ENCODE measurements around the gene MMP21. TPM values are rescaled to one million over a fixed set of nuclear protein-coding genes. Genes with fewer than 3 reads are reported as not detected.

MMP21 gene
- total and polyA plus RNA-seq, 2 of the 13 experiments (the other 11 are each of a cell fraction or from before 2014, with no cell fraction given): not detected

GRCh38 chr10:125719173-125720001 lies 56.2 kb downstream of the MMP21 start, which contains the start of gene EDRF1 (continued):
- TF ChIP-seq ZNF296 (CRISPR knock-in tag; conservative IDR thresholded peaks at IDR 0.05) (no peak), ZSCAN25 (CRISPR knock-in tag; IDR thresholded peaks at IDR 0.05) (peak; percentile 41), NFYC (CRISPR knock-in tag; IDR thresholded peaks at IDR 0.05) (no peak), TAF15 (IDR thresholded peaks at IDR 0.05; ENCODE audit: low read depth, low read length, poor library complexity, severe bottlenecking) (peak; percentile 15), SMC3 (IDR thresholded peaks at IDR 0.05; ENCODE audit: low read length) (no peak), ZMYM3 (CRISPR knock-in tag; IDR thresholded peaks at IDR 0.05) (no peak), U2AF1 (optimal IDR thresholded peaks at IDR 0.05; ENCODE audit: low read depth, low read length) (no peak), HCFC1 (IDR thresholded peaks at IDR 0.05; ENCODE audit: low read depth, low read length) (peak; percentile 40; the same call in 1 of the 2 replicates), ZNF510 (CRISPR knock-in tag; IDR thresholded peaks at IDR 0.05; ENCODE audit: low read depth) (no peak), MXD4 (CRISPR knock-in tag; IDR thresholded peaks at IDR 0.05) (no peak), CAMTA2 (CRISPR knock-in tag; IDR thresholded peaks at IDR 0.05; ENCODE audit: borderline replicate concordance) (peak; percentile 77), ZNF713 (CRISPR knock-in tag; IDR thresholded peaks at IDR 0.05) (no peak), ZNF781 (CRISPR knock-in tag; IDR thresholded peaks at IDR 0.05; ENCODE audit: borderline replicate concordance, not compliant biosample characterization) (peak; percentile 16), PHB2 (IDR thresholded peaks at IDR 0.05; ENCODE audit: partially characterized antibody) (no peak), ZBTB38 (CRISPR knock-in tag; IDR thresholded peaks at IDR 0.05) (no peak), TBL1XR1 (IDR thresholded peaks at IDR 0.05; ENCODE audit: borderline replicate concordance, low read length, partially characterized antibody) (no peak), CCAR2 (optimal IDR thresholded peaks at IDR 0.05; ENCODE audit: low read depth, low read length) (no peak), ZNF180 (CRISPR knock-in tag; IDR thresholded peaks at IDR 0.05; ENCODE audit: borderline replicate concordance, low read depth) (no peak)
- TF ChIP-seq, protein P1, sequence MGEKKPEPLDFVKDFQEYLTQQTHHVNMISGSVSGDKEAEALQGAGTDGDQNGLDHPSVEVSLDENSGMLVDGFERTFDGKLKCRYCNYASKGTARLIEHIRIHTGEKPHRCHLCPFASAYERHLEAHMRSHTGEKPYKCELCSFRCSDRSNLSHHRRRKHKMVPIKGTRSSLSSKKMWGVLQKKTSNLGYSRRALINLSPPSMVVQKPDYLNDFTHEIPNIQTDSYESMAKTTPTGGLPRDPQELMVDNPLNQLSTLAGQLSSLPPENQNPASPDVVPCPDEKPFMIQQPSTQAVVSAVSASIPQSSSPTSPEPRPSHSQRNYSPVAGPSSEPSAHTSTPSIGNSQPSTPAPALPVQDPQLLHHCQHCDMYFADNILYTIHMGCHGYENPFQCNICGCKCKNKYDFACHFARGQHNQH (CRISPR knock-in tag; IDR thresholded peaks at IDR 0.05): peak; percentile 31
- TF ChIP-seq, protein P2, sequence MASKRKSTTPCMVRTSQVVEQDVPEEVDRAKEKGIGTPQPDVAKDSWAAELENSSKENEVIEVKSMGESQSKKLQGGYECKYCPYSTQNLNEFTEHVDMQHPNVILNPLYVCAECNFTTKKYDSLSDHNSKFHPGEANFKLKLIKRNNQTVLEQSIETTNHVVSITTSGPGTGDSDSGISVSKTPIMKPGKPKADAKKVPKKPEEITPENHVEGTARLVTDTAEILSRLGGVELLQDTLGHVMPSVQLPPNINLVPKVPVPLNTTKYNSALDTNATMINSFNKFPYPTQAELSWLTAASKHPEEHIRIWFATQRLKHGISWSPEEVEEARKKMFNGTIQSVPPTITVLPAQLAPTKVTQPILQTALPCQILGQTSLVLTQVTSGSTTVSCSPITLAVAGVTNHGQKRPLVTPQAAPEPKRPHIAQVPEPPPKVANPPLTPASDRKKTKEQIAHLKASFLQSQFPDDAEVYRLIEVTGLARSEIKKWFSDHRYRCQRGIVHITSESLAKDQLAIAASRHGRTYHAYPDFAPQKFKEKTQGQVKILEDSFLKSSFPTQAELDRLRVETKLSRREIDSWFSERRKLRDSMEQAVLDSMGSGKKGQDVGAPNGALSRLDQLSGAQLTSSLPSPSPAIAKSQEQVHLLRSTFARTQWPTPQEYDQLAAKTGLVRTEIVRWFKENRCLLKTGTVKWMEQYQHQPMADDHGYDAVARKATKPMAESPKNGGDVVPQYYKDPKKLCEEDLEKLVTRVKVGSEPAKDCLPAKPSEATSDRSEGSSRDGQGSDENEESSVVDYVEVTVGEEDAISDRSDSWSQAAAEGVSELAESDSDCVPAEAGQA (IDR thresholded peaks at IDR 0.05; ENCODE audit: low read depth): no peak
- TF ChIP-seq, protein P2 (CRISPR knock-in tag; IDR thresholded peaks at IDR 0.05; ENCODE audit: borderline replicate concordance): no peak
- TF ChIP-seq, protein P3, sequence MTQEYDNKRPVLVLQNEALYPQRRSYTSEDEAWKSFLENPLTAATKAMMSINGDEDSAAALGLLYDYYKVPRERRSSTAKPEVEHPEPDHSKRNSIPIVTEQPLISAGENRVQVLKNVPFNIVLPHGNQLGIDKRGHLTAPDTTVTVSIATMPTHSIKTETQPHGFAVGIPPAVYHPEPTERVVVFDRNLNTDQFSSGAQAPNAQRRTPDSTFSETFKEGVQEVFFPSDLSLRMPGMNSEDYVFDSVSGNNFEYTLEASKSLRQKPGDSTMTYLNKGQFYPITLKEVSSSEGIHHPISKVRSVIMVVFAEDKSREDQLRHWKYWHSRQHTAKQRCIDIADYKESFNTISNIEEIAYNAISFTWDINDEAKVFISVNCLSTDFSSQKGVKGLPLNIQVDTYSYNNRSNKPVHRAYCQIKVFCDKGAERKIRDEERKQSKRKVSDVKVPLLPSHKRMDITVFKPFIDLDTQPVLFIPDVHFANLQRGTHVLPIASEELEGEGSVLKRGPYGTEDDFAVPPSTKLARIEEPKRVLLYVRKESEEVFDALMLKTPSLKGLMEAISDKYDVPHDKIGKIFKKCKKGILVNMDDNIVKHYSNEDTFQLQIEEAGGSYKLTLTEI (CRISPR knock-in tag; conservative IDR thresholded peaks at IDR 0.05): no peak
